ENCODE measurements around the gene UNC5B.
"Not testable (repeated sequence)": the region's sequence is repeated elsewhere in the genome, so short reads cannot be mapped to it uniquely, and the experiment has no call there.

Gene UNC5B

GRCh38 chr10:71285986-71286385 lies 73.6 kb downstream of the UNC5B start:
- no peak for DNase-seq

DNA sequence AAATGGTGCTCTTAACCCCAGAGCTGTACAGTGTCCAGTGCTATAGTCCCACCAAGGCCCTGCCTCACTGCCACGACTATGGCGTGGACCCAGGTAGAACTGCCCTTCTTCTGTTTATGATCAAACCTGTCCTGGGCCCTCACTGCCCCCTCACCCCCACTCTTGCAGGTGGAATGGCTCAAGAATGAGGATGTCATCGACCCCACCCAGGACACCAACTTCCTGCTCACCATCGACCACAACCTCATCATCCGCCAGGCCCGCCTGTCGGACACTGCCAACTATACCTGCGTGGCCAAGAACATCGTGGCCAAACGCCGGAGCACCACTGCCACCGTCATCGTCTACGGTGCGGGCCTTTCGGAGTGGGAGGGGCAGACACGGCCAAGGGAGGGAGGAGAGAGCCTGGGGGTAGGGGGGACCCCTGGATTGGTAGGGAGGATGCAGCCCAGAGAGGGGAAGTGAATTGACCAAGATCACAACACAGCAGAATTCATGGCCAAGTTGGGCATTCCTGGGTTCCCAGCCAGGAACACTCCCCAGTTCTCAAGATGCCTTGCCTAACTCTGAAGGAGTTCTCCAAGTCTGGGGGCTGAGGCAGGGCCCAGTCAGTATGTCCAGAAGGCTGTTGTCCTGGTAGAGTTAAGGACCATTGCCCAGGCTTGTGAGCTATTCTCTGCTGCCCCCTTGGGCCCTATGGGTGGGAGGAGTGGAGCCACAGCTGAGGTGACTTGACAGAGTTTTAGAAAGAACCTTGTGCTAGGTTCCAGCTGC lies 74.3 kb downstream of the UNC5B start:
- DNase-seq, result no peak

- no peak for DNase-seq
These were observed 75.1 kb downstream of the UNC5B start for GRCh38 chr10:71287456-71287855.

- no peak for DNase-seq
These were observed 76.1 kb downstream of the UNC5B start for GRCh38 chr10:71288461-71288860.

DNA sequence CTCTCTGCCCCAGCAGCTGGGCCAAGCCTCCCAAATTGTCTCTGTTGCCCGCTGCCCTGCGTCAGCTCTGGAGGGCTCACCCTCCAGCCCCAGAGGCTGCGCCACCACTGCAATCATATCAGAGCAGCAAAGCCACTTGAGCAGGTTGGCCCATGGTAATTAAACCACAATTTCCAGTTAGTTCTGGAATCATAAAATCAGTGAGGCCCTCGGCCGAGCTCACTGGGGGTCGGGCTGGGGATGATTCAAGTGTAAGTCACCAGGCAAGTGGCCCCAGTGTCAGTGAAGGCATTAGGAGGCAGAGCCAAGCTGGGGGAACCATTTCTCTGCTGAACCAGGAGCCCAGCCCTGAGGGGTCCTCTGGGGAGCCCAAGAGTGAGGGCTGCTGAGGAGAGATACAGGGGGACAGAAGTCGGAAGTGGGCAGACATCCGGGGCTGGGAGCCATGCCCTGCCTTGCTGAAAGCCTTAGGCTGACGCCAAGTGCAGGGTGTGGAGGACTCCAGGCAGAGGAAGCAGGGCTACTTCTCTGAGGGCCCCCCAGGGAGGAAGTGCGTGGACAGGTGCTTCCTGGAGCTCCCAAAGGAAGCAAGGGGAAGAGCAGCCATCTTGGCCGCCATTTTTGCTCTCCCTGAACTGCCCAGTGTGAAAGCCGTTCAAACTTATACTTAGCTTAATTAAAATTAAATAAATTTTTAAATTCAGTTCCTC lies 77.2 kb downstream of the UNC5B start:
- DNase-seq, result no peak

DNA sequence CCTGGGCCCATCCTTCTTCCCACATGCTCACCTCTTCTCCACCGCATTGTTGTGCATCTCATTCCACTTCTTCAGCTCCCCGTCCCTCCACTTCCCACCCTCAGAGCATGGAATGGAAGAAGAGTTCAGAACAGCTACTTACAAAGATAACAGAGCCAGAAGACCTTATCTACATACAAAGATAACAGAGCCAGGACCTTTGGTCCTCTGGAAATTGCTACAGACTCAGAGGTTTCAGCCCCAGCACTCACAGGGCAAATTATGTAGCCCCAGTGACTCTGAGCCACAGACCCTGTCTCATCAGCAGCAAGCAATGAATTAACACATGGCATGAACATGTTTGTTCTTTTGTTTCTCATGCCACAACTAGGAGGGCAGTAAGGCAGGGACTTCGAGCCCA lies 78.0 kb downstream of the UNC5B start:
- DNase-seq, result no peak

- no peak for DNase-seq
These were observed 78.6 kb downstream of the UNC5B start for GRCh38 chr10:71290806-71291527.

DNA sequence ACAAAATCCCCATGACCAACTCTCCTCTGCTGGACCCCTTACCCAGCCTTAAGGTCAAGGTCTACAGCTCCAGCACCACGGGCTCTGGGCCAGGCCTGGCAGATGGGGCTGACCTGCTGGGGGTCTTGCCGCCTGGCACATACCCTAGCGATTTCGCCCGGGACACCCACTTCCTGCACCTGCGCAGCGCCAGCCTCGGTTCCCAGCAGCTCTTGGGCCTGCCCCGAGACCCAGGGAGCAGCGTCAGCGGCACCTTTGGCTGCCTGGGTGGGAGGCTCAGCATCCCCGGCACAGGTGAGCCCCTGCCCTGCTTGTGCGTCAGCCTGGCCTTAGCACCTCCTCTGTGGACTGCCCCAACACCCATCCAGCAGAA lies 79.1 kb downstream of the UNC5B start:
- no peak for DNase-seq

DNA sequence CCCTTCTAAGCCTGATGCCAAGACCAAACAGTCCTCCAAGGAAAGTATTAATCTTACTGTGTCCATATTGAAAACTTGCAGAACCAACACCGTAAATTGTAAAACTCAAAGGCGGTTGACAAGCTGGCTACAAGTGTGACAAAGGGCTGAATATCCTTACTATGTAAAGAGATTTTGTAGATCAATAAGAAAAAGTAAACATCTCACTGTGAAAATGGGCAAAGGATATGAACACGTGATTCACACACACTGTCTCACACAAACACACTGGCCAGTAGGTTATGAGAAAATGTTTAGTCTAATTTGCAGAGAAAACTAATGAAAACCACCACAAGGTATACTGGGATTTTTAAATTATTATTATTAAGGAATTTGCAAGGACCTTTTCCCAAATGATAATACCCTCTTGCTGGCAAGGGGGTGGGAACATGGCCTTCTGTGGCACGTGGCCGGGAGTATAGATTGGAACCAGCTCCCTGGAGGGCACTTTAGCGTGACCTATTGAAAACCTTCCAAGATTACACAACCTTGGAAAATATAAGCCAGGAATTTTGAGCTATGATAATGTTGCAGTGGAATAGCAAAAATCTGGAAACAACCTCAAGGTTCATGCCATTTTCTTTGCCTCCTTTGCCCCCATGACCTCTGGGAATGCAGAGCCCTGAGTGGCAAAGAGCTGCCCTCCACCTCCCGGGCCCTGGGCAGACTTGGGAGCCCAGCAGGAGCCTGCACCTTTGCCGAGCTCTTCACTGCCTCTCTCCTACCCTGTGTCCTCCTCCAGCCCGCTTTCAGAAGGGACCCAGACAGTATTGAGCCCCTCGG lies 80.5 kb downstream of the UNC5B start:
- no peak for DNase-seq

DNA sequence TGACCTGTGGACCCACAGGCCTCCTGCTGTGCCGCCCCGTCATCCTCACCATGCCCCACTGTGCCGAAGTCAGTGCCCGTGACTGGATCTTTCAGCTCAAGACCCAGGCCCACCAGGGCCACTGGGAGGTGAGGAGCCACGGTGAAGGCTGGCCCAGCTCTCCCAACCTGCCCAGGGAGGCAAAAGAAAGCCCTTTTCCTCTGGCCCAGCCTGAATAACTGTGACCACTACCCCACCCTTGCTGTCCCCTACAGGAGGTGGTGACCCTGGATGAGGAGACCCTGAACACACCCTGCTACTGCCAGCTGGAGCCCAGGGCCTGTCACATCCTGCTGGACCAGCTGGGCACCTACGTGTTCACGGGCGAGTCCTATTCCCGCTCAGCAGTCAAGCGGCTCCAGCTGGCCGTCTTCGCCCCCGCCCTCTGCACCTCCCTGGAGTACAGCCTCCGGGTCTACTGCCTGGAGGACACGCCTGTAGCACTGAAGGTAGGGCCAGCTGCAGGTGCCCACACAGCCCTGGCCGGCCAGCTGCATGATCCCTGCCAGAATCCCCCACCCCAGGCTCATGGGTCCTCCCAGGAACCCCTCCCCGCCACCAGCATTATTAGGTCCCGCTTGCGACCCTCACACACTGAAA lies 81.2 kb downstream of the UNC5B start:
- no peak for DNase-seq

- DNase-seq, result no peak
These were observed 81.8 kb downstream of the UNC5B start for GRCh38 chr10:71294091-71294561.

DNA sequence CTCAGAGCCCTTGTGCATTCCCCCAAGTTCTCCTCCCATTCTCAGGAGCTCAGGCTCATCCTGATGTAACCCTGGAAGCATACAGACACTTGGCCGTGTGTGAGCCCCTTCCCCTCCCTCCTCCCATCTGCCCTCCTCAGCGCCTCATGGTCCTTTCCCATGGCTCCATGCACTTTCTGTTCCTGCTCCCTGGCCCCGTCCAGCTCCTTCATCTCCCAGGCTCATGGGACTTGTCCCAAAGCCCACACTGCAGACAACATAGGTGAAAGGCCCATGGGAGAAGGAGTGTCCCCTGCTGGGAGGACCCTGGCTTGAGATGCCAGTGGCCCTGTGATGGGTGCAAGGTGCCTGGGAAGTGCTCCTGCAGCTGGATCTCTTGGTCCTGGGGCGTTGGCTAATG lies 82.5 kb downstream of the UNC5B start:
- no peak for DNase-seq

DNA sequence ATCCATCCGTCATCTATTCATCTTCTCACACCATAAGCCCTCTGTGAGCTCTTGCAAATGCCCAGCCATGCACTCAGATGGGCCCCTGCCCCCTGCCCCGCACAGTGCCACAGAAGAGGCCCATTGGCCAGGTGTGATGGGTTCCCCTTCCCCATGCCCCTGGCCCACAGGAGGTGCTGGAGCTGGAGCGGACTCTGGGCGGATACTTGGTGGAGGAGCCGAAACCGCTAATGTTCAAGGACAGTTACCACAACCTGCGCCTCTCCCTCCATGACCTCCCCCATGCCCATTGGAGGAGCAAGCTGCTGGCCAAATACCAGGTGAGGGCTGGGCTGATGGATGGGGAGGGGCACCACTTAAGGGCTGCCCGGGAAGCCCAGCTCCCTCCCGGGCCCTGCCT lies 83.3 kb downstream of the UNC5B start:
- no peak for DNase-seq

GRCh38 chr10:71296086-71296485 lies 83.7 kb downstream of the UNC5B start:
- DNase-seq, result no peak

- not testable (repeated sequence) for DNase-seq
These were observed 84.4 kb downstream of the UNC5B start for GRCh38 chr10:71296811-71297210.

GRCh38 chr10:71297343-71297742 lies 85.0 kb downstream of the UNC5B start:
- DNase-seq, result no peak

DNA sequence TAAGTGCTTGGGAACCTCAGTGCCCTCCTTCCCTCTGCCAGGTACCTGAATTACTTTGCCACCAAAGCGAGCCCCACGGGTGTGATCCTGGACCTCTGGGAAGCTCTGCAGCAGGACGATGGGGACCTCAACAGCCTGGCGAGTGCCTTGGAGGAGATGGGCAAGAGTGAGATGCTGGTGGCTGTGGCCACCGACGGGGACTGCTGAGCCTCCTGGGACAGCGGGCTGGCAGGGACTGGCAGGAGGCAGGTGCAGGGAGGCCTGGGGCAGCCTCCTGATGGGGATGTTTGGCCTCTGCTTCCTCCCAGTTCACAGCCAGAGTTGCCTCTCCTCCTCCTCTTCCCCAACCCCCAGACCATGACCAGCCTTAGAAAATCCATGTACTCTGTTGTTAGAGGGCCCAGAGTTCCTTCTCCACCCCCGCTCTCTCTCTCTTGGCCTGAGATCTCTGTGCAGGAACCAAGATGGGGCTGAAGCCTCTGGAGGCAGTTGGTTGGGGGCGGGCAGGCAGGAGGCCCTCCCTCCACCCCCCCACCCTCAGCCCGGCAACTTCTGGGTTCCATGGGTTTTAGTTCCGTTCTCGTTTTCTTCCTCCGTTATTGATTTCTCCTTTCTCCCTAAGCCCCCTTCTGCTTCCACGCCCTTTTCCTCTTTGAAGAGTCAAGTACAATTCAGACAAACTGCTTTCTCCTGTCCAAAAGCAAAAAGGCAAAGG lies 86.9 kb downstream of the UNC5B start:
- peak; percentile 51 for DNase-seq

- DNase-seq, result no peak
These were observed 88.4 kb downstream of the UNC5B start for GRCh38 chr10:71300555-71301370.

GRCh38 chr10:71301371-71301916 lies 89.1 kb downstream of the UNC5B start:
- DNase-seq, result no peak

- DNase-seq, result no peak
These were observed 90.1 kb downstream of the UNC5B start for GRCh38 chr10:71302451-71302850.
